HCT116 (cell line): ENCODE results near the gene CES4A. TPM values are rescaled to one million over a fixed set of nuclear protein-coding genes. Genes with fewer than 3 reads are reported as not detected.
"Not testable (repeated sequence)": the region's sequence is repeated elsewhere in the genome, so short reads cannot be mapped to it uniquely, and the experiment has no call there.

Experiments
- ATAC-seq: fragments of 200-7000 bp; cut with Tn5 transposase; 2 replicates; pipeline ENCODE4 v1.9.1; 2020; ENCODE audit warnings: mild to moderate bottlenecking, moderate library complexity
- BruUV-seq: library from RNA; stranded (reverse); fragments of 400-500 nt; replicated peaks from 2 replicates; lab custom pipeline; 2021; lab: Mats Ljungman, UMichigan
- CTCF ChIA-PET: fragments of 300-600 bp; sonication (Branson Sonifier 250); formaldehyde crosslinking; loops from one replicate; lab custom pipeline; 2021; ENCODE audit warnings: antibody characterized with exemption; lab: Charles Lee
- POLR2A ChIA-PET: fragments of 300-600, 350-600 bp; sonication (Branson Sonifier 250); formaldehyde crosslinking; loops from one replicate; lab custom pipeline; 2021; ENCODE audit warnings: antibody characterized with exemption; lab: Charles Lee
- RAD21 ChIA-PET, 2 experiments: fragments of 300-600 bp; sonication (Branson Sonifier 250); formaldehyde crosslinking; loops; one replicate each; lab custom pipeline; 2023; ENCODE audit warnings: low total read pairs in 2 of 2; ENCODE audit not compliant: uncharacterized antibody in 2 of 2, unreplicated experiment in 2 of 2, low non-redundant PET in 1 of 2; lab: Charles Lee
- DNase-seq: peaks from one replicate; pipeline ENCODE4 v3.0.0-alpha.2; 2010; ENCODE audit warnings: low read depth, low spot score
- H2AFZ ChIP-seq: fragments of 200-600 bp; shearing (Covaris generic), sonication (generic); 2 replicates; pipeline ENCODE4 v1.6.1; 2017; ENCODE audit warnings: low read depth, mixed run types, mixed read lengths, antibody characterized with exemption, low read length; ENCODE audit not compliant: poor library complexity, severe bottlenecking
- H3K27ac ChIP-seq: 2 replicates; pipeline ENCODE4 v1.5.1; 2012; ENCODE audit warnings: low read depth, low read length
- H3K27me3 ChIP-seq: fragments of 200-600 bp; sonication (generic); 2 replicates; pipeline ENCODE4 v1.6.1; 2016; ENCODE audit warnings: mixed run types, low read length, mixed read lengths; ENCODE audit not compliant: insufficient read depth
- H3K36me3 ChIP-seq, 2 experiments: fragments of 200-500 bp in 1 of 2; fragments of 200-600 bp in 1 of 2; sonication (Bioruptor generic) in 1 of 2; sonication (generic) in 1 of 2; 2 replicates each; pipeline versions ENCODE4 v1.5.1 to v1.6.1; 2014 to 2016; ENCODE audit warnings: low read length in 2 of 2, inconsistent platforms in 1 of 2, mixed read lengths in 1 of 2, mixed run types in 1 of 2; ENCODE audit not compliant: insufficient read depth in 2 of 2, control insufficient read depth in 1 of 2
- H3K4me1 ChIP-seq, 2 experiments: fragments of 200-600 bp in 1 of 2; sonication (generic) in 1 of 2; 2 replicates each; pipeline versions ENCODE4 v1.5.1 to v1.6.1; 2012 to 2017; ENCODE audit warnings: low read length in 2 of 2, inconsistent platforms in 1 of 2, mild to moderate bottlenecking in 1 of 2, mixed read lengths in 1 of 2, mixed run types in 1 of 2, moderate library complexity in 1 of 2; ENCODE audit not compliant: insufficient read depth in 2 of 2, control insufficient read depth in 1 of 2
- H3K4me2 ChIP-seq: fragments of 200-600 bp; sonication (generic); 2 replicates; pipeline ENCODE4 v1.6.1; 2017; ENCODE audit warnings: mixed run types, low read length, mixed read lengths
- H3K4me3 ChIP-seq, 2 experiments: fragments of 200-600 bp in 1 of 2; sonication (generic) in 1 of 2; replicated peaks in 1 of 2; 2 replicates each; pipeline ENCODE4 v1.5.1; 2011 to 2016; ENCODE audit warnings: low read length in 2 of 2, control low read depth in 1 of 2, low read depth in 1 of 2, mild to moderate bottlenecking in 1 of 2, mixed read lengths in 1 of 2, mixed run types in 1 of 2
- H3K79me2 ChIP-seq: fragments of 200-600 bp; sonication (generic); 2 replicates; pipeline ENCODE4 v1.6.1; 2017; ENCODE audit warnings: mild to moderate bottlenecking, mixed run types, low read length, moderate library complexity, mixed read lengths; ENCODE audit not compliant: insufficient read depth
- H3K9ac ChIP-seq: fragments of 200-600 bp; sonication (generic); 2 replicates; pipeline ENCODE4 v1.6.1; 2016; ENCODE audit warnings: low read length, mixed read lengths
- H3K9me2 ChIP-seq: fragments of 200-600 bp; sonication (generic), shearing (Covaris generic); 2 replicates; pipeline ENCODE4 v1.6.1; 2017; ENCODE audit warnings: mixed run types, mild to moderate bottlenecking, moderate library complexity; ENCODE audit not compliant: insufficient read depth
- H3K9me3 ChIP-seq, 2 experiments: fragments of 200-500 bp in 1 of 2; fragments of 200-600 bp in 1 of 2; sonication (Bioruptor generic) in 1 of 2; sonication (generic) in 1 of 2; 2 replicates each; pipeline ENCODE4 v1.6.1; 2014 to 2017; ENCODE audit warnings: low read length in 2 of 2, mixed read lengths in 2 of 2, inconsistent platforms in 1 of 2, low read depth in 1 of 2, mild to moderate bottlenecking in 1 of 2, mixed run types in 1 of 2, moderate library complexity in 1 of 2; ENCODE audit not compliant: control insufficient read depth in 1 of 2, insufficient read depth in 1 of 2
- H4K20me1 ChIP-seq: fragments of 200-600 bp; sonication (generic), shearing (Covaris generic); 2 replicates; pipeline ENCODE4 v1.6.1; 2017; ENCODE audit warnings: mixed run types, mild to moderate bottlenecking, moderate library complexity; ENCODE audit not compliant: insufficient read depth
- ATF3 ChIP-seq: IDR thresholded peaks from 2 replicates; pipeline ENCODE4 v1.6.1; 2012
- intact Hi-C: fragments of 100-400 bp; cut with micrococcal nuclease; formaldehyde crosslinking; loops from 2 replicates; pipeline ENCODE4 v1.10.0; 2022
- total RNA-seq: library from RNA; stranded (reverse); gene quantifications from one replicate; pipeline ENCODE4 v1.2.1, GENCODE V29; 2021; ENCODE audit not compliant: unreplicated experiment

The CES4A gene
- total RNA-seq, 1 experiment from 2014 or later, result not detected

DNA sequence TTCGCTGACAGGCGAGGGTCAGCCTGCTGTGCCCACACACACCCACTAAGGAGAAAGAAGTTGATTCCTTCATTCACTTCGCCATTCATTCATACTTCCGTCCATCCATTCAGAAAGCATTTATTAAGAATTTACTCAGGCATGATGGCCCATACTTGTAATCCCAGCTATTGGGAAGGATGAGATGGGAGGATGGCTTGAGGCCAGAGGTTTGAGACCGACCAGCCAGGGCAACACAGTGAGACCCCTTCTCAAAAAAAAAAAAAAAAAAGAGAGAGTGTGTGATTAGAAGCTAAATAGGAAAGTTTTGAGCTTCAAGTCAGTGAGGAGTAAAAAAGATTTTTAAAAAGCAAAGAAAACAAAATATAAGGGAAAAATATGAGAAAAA, 44.3 kb upstream of the CES4A start:
- intact Hi-C loops, result no loop called here

GRCh38 chr16:66944971-66945370, 43.4 kb upstream of the CES4A start:
- H3K4me1 ChIP-seq, H2AFZ ChIP-seq, H3K9me2 ChIP-seq, H3K4me2 ChIP-seq, H3K27me3 ChIP-seq, ATAC-seq, intact Hi-C loops, H3K79me2 ChIP-seq, POLR2A ChIA-PET, H3K9me3 ChIP-seq, H3K4me3 ChIP-seq, DNase-seq, CTCF ChIA-PET, BruUV-seq, H3K9ac ChIP-seq, H3K27ac ChIP-seq, H4K20me1 ChIP-seq, RAD21 ChIA-PET: not testable (repeated sequence)
- peaks cover 13 to 20% of the 10 kb centered on the region in 2 experiments; a peak in 3 of 4 replicates for H3K36me3 ChIP-seq

More for the DNA sequence above, 44.3 kb upstream of the CES4A start:
- H3K79me2 ChIP-seq, result peaks cover 4% of the 10 kb centered on the region; the same call in 1 of the 2 replicates
- no peak overlapping the region for H3K27ac ChIP-seq
- no peak overlapping the region for H3K4me2 ChIP-seq
- peaks cover 0 to 6% of the 10 kb centered on the region in 2 experiments; a peak in 2 of 4 replicates for H3K4me1 ChIP-seq
- BruUV-seq, result no TSS peak
- DNase-seq, result no peak
- no peaks in the 10 kb centered on the region for H3K9me3 ChIP-seq
- no peak for ATAC-seq
- no peak overlapping the region for H3K4me3 ChIP-seq
- H3K27me3 ChIP-seq, result no peaks in the 10 kb centered on the region
- no peak overlapping the region for H3K9ac ChIP-seq
- H4K20me1 ChIP-seq, result no peaks in the 10 kb centered on the region
- no peak overlapping the region for H2AFZ ChIP-seq
- POLR2A ChIA-PET, result no interaction called here
- peaks cover 22 to 24% of the 10 kb centered on the region in 2 experiments; a peak in 3 of 4 replicates for H3K36me3 ChIP-seq
- no peaks in the 10 kb centered on the region for H3K9me2 ChIP-seq
- no peak for TF ChIP-seq ATF3
- RAD21 ChIA-PET, result no interaction called here
- CTCF ChIA-PET, result interaction anchor here (0.5 to 1.2 kb wide), 4 partner anchors 17 to 224 kb away, joined by 3 to 4 read pairs (median 3); partner anchors contain the start of gene CES3
